ENCODE results near the gene ZFAND3. TPM values are rescaled to one million over a fixed set of nuclear protein-coding genes. Genes with fewer than 3 reads are reported as not detected.
"Not testable (repeated sequence)": the region's sequence is repeated elsewhere in the genome, so short reads cannot be mapped to it uniquely, and the experiment has no call there.

Gene ZFAND3
- polyA plus RNA-seq, 3 donors from 2014 or later = 3.1 to 10.2 (median 3.9) TPM

DNA sequence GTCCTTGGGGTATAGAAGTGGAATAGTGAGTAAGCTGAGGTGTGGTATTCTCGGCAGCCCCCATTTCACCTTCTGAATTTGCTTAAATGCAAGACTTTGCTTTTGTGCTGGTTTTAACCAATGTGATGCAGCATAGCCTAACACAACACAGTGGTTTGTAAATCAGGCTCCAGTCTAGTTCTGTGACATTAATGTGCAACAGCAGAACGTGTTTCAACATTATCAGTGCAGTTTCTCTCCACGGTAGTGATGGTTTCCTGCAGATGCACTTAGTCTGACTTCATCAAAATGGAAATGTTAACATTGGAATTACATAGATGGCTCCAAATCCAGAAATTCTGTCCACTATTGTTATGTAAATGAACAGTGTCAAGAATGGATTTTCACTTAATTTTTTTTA, 139.5 kb downstream of the ZFAND3 start:
- Mint-ChIP-seq H3K4me3 (no peak overlapping the region), H3K4me1 (peaks cover 49 to 58% of the 10 kb centered on the region in 2 donors), H3K27me3 (ENCODE audit: low read depth in 3 of 3) (peaks cover 0 to 6% (median 2%) of the 10 kb centered on the region in 3 donors), H3K36me3 (peaks cover 0 to 3% (median 0%) of the 10 kb centered on the region in 3 donors), H3K9me3 (no peaks in the 10 kb centered on the region), H3K27ac (no peak overlapping the region)
- DNase-seq = no peak

DNA sequence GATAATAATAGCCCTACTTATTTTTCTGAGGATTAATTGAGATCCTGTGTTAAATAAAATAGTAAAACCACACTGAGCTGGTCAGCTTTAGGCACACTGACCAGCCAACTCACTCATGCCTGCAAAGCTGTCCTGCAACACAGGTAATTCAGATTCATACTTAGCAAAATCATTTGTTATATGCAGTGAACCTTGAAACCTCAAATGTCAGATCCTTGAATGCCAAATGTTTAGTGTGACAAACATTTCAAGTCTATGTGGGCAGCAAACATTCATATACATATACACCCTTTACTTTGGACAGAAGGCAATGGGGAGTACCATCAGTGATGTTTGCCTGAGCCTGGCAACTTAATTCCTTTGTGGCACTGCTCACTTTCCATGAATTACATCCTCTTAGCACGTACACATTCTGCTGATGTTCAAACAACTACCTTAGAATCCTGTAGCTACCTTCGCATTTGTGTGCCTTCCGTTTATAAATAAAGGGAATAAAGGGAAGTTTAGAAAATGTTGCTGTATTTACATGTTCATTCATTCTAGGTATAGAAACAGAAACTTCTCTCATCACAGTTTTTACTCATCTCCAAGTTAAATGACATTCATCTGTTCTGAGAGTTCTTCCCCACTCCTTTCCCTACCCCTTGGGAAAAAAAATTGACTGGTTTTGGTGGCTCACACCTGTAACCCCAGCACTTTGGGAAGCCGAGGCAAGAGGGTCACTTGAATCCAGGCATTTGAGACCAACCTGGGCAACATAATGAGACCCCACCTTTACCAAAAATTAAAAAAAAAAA, 140.8 kb downstream of the ZFAND3 start:
- H3K36me3 Mint-ChIP-seq = peaks cover 0 to 3% (median 0%) of the 10 kb centered on the region in 3 donors
- H3K9me3 Mint-ChIP-seq = no peaks in the 10 kb centered on the region
- peaks cover 0 to 7% (median 2%) of the 10 kb centered on the region in 3 donors for H3K27me3 Mint-ChIP-seq (ENCODE audit: low read depth in 3 of 3)
- no peak for DNase-seq
- H3K4me3 Mint-ChIP-seq = no peak overlapping the region
- H3K27ac Mint-ChIP-seq = peak overlapping the region in 1 of 6 donors; percentile 24
- H3K4me1 Mint-ChIP-seq = peaks cover 56 to 71% of the 10 kb centered on the region in 2 donors

DNA sequence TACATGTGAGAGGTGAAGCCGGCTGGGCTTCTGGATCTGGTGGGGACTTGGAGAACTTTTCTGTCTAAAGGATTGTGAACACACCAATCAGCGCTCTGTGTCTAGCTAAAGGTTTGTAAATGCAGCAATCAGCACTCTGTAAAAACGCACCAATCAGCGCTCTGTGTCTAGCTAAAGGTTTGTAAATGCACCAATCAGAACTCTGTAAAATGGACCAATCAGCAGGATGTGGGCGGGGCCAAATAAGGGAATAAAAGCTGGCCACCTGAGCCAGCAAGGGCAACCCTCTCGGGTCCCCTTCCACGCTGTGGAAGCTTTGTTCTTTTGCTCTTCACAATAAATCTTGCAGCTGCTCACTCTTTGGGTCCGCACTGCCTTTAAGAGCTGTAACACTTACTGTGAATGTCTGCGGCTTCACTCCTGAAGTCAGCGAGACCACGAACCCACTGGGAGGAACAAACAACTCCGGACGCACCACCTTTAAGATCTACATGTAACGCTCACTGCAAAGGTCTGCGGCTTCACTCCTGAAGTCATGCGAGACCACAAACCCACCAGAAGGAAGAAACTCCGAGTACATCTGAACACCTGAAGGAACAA, 143.1 kb downstream of the ZFAND3 start:
- peak; percentile 53 to 69 (median 66) for DNase-seq
- peak overlapping the region in 5 of 6 donors; percentile 4 to 75 (median 42) for H3K27ac Mint-ChIP-seq
- H3K27me3 Mint-ChIP-seq (ENCODE audit: low read depth in 3 of 3); H3K36me3 Mint-ChIP-seq; H3K9me3 Mint-ChIP-seq: not testable (repeated sequence)
- H3K4me1 Mint-ChIP-seq = peaks cover 72 to 92% of the 10 kb centered on the region in 2 donors
- H3K4me3 Mint-ChIP-seq = peak overlapping the region; percentile 19 to 77 (median 57)

DNA sequence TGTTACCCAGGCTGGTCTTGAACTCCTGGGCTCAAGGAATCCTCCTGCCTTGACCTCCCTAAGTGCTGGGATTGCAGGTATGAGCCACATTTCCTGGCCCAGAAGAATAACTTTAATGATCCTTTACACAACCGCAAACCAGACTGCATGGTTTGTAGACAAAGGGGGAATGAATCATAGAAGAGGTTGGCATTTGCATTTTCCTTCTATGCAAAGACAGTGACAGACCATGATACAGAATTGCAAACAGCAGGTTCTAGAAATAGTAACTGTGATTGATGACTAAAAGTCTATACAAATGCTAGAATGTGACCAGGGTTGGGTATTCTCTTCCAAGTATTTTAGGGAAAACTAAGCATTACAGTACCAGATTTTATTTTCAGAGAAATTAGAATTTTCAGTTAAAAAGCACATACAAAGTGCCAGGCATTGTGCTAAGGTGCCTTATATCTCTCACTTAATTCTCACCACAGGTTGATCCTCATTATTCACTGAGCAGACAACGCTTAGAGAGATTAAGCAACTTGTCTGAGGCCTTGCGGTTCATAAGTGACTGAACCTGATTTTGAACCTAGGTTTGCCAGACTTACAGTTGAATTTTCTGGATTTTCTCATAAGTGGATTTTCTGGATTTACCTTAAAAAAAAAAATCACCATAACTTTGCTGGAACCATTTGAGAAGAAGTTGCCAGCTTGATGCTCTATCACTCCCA, 146.6 kb downstream of the ZFAND3 start:
- Mint-ChIP-seq H3K4me1 (peaks cover 68 to 95% of the 10 kb centered on the region in 2 donors), H3K27ac (peak overlapping the region in 2 of 6 donors; percentile 11 to 25), H3K27me3 (ENCODE audit: low read depth in 3 of 3) (peaks cover 0 to 8% (median 5%) of the 10 kb centered on the region in 3 donors), H3K9me3 (no peaks in the 10 kb centered on the region), H3K4me3 (no peak overlapping the region), H3K36me3 (peaks cover 0 to 3% (median 0%) of the 10 kb centered on the region in 3 donors)
- no peak for DNase-seq

DNA sequence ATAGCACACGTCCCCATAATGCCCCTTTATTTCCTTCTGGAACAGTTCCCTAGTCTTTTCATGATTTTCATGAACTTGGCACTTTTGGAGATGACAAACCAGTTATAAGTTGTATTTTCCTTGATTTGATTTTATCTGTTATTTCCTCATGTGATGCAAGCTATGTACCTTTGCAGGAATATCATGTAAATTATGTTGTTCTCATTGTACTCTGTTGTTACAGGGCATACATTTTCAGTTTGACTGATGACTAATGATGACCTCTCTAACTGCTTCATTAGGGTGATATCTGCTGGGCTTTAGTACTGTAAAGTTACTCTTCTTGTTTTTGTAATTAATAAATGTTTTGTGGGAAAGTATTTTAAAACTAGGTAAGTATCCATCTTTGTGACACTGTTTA, 147.3 kb downstream of the ZFAND3 start:
- Mint-ChIP-seq H3K27me3 (ENCODE audit: low read depth in 3 of 3) (peaks cover 0 to 8% (median 5%) of the 10 kb centered on the region in 3 donors), H3K4me1 (peaks cover 68 to 95% of the 10 kb centered on the region in 2 donors), H3K36me3 (peaks cover 0 to 3% (median 0%) of the 10 kb centered on the region in 3 donors), H3K4me3 (no peak overlapping the region), H3K27ac (peak overlapping the region in 2 of 6 donors; percentile 12 to 43), H3K9me3 (no peaks in the 10 kb centered on the region)
- DNase-seq = no peak

DNA sequence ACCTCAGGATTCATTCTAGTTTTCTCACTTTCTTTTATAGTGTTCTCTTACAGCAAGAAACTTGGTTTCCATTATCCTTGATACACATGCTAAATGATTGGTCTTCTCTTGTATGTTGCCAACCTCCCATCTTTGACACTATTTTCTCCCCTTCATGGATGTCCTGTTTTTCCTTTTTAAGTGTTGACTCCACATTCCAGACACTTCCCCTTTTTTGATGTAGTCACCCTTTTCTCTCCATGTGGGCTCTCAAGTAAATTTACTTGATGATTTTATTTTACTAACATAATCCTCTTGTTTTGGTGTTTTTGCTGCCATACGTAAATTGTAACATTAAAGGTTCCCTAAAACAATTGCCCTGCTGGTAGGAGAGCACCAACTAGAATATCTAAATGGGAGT, 148.1 kb downstream of the ZFAND3 start:
- H3K9me3 Mint-ChIP-seq = no peaks in the 10 kb centered on the region
- H3K4me3 Mint-ChIP-seq = no peak overlapping the region
- H3K36me3 Mint-ChIP-seq = no peaks in the 10 kb centered on the region
- H3K4me1 Mint-ChIP-seq = peaks cover 68 to 95% of the 10 kb centered on the region in 2 donors
- no peak for DNase-seq
- peaks cover 0 to 5% (median 5%) of the 10 kb centered on the region in 3 donors for H3K27me3 Mint-ChIP-seq (ENCODE audit: low read depth in 3 of 3)
- peak overlapping the region in 2 of 6 donors; percentile 24 to 34 for H3K27ac Mint-ChIP-seq

DNA sequence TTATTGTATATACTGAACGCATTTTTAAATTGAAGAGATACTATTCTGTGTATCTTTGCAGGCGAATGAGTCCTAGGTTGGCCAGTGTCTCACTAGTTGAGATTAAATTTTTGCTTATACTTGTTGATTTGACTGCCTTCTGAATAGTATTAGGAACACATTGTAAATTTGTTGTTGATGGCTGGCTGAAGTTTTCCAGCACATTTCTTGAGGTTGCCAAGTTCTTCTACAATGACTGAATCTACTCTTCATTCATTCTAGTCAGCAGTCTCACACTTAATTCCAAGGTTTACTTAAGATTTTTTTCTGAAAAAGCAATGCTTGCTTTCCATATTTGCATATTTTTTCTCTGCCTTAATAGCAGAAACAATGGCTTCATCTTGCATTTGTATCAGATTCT, 151.7 kb downstream of the ZFAND3 start:
- H3K4me1 Mint-ChIP-seq = peaks cover 60 to 87% of the 10 kb centered on the region in 2 donors
- H3K27ac Mint-ChIP-seq = peak overlapping the region; percentile 36 to 75 (median 66)
- peaks cover 0 to 9% (median 0%) of the 10 kb centered on the region in 6 donors for H3K9me3 Mint-ChIP-seq
- peak overlapping the region in 3 of 5 donors; percentile 14 to 71 (median 36) for H3K4me3 Mint-ChIP-seq
- no peak for DNase-seq
- peaks cover 0 to 10% (median 4%) of the 10 kb centered on the region in 3 donors for H3K36me3 Mint-ChIP-seq
- peaks cover 0 to 2% (median 1%) of the 10 kb centered on the region in 3 donors for H3K27me3 Mint-ChIP-seq (ENCODE audit: low read depth in 3 of 3)

DNA sequence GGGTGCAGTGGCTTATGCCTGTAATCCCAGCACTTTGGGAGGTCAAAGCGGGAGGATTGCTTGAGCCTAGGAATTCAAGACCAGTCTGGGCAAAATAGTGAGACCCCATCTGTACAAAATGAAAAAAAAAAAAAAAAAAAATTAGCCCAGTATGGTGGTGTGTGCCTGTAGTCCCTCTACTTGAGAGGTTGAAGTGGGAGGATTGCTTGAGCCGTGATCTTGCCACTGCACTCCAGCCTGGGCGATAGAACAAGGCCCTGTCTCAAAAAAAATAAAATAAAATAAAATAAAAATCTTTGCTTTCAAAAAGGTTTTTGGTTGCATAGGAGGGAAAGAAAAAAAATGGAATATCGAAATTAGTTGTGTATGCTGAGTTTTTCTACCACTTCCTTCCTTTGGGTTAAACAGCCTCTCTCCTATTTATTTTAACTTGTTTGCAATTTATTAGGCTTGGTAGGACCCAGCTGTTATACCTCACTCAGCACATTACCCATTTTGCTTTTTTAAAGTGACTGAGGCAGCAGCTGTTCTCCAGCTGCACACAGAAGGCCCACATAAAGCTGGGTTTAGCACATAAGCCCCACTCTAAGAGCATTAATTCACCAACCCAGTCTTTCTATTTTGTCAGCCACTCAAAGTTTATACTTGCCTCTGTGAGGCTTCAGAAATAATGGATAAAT, 152.3 kb downstream of the ZFAND3 start:
- DNase-seq = no peak
- peak overlapping the region; percentile 46 to 79 (median 68) for H3K27ac Mint-ChIP-seq
- peak overlapping the region; percentile 52 to 71 (median 62) for H3K4me3 Mint-ChIP-seq
- peaks cover 0 to 9% (median 0%) of the 10 kb centered on the region in 6 donors for H3K9me3 Mint-ChIP-seq
- peaks cover 0 to 2% (median 1%) of the 10 kb centered on the region in 3 donors for H3K27me3 Mint-ChIP-seq (ENCODE audit: low read depth in 3 of 3)
- peaks cover 0 to 10% (median 4%) of the 10 kb centered on the region in 3 donors for H3K36me3 Mint-ChIP-seq
- H3K4me1 Mint-ChIP-seq = peaks cover 61 to 87% of the 10 kb centered on the region in 2 donors

DNA sequence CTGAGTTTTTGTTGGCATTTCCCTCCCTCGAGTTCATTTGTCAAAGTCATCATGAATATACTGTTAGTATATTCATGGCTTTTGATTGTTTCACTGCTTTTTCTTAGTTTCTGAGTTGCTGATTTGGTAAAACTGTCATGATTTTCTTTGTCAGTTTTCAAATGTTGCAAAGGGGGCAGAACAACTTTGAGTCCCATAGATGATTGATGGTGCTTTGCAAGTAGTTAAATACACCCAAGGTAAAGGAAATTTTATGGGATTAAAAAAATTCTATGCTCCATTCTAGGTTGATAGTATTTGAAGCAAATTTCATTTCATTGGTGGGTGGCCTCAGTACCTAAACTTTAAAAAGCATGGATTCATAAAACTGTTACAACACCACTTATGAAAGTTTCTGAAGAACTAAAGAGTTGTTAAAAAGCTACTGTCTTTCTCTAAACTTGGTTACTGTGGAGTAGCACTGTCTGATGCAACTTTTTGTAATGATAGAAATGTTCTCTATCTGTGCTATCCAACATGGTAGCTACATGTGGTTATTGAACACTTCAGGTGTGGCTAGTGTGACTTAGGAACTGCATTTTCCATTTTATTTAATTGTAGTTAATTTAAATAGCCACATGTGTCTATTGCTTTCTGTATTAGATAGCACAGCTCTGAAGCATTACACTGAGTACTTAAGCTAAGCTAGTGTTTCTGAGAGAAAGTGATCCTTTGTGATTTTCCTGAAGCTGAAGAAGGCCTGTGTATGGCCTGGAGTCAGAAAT, 153.6 kb downstream of the ZFAND3 start:
- no peak for DNase-seq
- H3K27ac Mint-ChIP-seq = peak overlapping the region; percentile 13 to 76 (median 56)
- H3K27me3 Mint-ChIP-seq (ENCODE audit: low read depth in 3 of 3) = peaks cover 0 to 1% (median 0%) of the 10 kb centered on the region in 3 donors
- H3K36me3 Mint-ChIP-seq = peaks cover 0 to 10% (median 4%) of the 10 kb centered on the region in 3 donors
- peaks cover 0 to 11% (median 0%) of the 10 kb centered on the region in 6 donors for H3K9me3 Mint-ChIP-seq
- peak overlapping the region; percentile 13 to 71 (median 43) for H3K4me3 Mint-ChIP-seq
- peaks cover 60 to 84% of the 10 kb centered on the region in 2 donors for H3K4me1 Mint-ChIP-seq

DNA sequence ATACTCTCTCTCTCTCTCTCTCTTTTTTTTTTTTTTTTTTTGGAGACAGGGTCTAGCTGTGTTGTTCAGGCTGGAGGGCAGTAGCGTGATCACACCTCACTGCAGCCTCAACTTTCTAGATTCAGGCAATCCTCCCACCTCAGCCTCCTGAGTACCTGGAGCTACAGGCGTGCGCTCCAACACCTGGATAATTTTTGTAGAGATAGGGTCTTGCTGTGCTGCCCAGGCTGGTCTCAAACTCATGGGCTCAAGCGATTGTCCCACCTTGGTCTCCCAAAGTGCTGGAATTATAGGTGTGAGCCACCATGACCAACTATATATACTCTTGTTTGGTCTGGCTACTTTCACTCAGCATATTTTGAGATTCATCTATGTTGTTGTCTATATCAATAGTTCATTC, 154.9 kb downstream of the ZFAND3 start:
- no peak for DNase-seq
- Mint-ChIP-seq H3K9me3 (peaks cover 0 to 11% (median 0%) of the 10 kb centered on the region in 6 donors), H3K27ac (peak overlapping the region in 3 of 6 donors; percentile 23 to 59 (median 31)), H3K4me3 (peak overlapping the region in 1 of 5 donors; percentile 30), H3K36me3 (peaks cover 0 to 10% (median 4%) of the 10 kb centered on the region in 3 donors), H3K27me3 (ENCODE audit: low read depth in 3 of 3) (peaks cover 0 to 1% (median 0%) of the 10 kb centered on the region in 3 donors), H3K4me1 (peaks cover 64 to 84% of the 10 kb centered on the region in 2 donors)

DNA sequence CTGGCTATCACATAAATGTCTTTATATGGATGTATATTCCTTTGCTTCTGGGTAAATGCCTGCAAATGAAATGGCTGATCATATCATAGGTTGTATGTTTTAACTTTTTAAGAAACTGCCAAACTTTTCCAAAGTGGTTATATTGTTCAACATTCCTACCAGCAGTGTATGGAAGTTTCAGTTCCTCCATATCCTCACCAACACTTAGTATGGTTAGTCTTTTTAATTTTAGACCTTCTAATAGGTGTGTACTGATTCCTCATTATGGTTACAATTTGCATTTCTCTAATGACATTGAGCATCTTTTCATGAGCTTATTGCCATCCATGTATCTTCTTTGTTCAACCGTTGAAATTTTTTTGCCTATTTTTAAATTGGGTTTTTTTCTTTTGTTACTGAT, 155.4 kb downstream of the ZFAND3 start:
- no peak for DNase-seq

DNA sequence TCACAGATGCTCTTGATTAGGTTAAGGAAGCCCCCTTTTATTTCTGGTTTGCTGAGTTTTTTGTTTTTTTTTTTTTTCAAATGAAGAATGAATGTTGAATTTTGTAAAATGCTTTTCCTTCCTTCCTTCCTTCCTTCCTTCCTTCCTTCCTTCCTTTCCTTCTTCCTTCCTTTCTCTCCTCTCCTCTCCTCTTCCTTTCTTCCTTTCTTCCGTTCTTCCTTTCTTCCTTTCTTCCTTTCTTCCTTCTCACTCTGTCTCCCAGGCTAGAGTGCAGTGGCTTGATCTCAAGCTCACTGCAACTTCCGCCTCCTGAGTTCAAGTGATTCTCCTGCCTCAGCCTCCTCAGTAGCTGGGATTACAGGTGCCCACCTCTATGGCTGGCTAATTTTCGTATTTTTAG, 158.2 kb downstream of the ZFAND3 start:
- peak overlapping the region in 1 of 6 donors; percentile 31 for H3K27ac Mint-ChIP-seq
- H3K4me3 Mint-ChIP-seq = peak overlapping the region in 1 of 5 donors; percentile 48
- no peak for DNase-seq
- peaks cover 0 to 2% (median 1%) of the 10 kb centered on the region in 3 donors for H3K27me3 Mint-ChIP-seq (ENCODE audit: low read depth in 3 of 3)
- peaks cover 0 to 10% (median 4%) of the 10 kb centered on the region in 3 donors for H3K36me3 Mint-ChIP-seq
- peaks cover 66 to 88% of the 10 kb centered on the region in 2 donors for H3K4me1 Mint-ChIP-seq
- H3K9me3 Mint-ChIP-seq = peaks cover 0 to 11% (median 0%) of the 10 kb centered on the region in 6 donors

More for the DNA sequence above, 155.4 kb downstream of the ZFAND3 start:
- Mint-ChIP-seq H3K4me3 (no peak overlapping the region), H3K4me1 (peaks cover 67 to 87% of the 10 kb centered on the region in 2 donors), H3K9me3 (peaks cover 0 to 11% (median 0%) of the 10 kb centered on the region in 6 donors), H3K36me3 (peaks cover 0 to 10% (median 4%) of the 10 kb centered on the region in 3 donors), H3K27ac (no peak overlapping the region), H3K27me3 (ENCODE audit: low read depth in 3 of 3) (peaks cover 0 to 2% (median 1%) of the 10 kb centered on the region in 3 donors)

Data from immature natural killer cell (primary cell).